ENCODE measurements around the gene IRAG1.

The IRAG1 gene

DNA sequence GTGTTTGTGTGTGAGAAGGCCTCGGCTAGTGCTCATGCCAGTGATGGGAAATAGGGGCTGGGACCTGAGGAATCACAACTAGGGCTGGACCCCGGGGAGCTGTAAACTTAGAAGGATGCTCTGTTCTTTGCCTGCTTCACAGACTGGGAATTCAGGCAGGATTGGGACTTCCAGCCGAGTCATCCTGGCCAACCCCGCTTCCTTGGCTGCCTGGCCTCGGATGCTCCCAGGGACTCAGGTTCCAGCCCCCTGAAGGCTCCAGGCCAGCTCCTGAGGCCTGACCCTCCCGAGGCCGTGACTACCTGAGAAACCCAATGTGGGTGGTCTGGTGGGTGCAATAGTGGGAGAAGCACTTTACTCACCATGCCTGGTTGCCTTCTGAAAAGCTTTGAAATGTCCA is 44.7 kb downstream of the IRAG1 start:
- DNase-seq (ENCODE audit: low read depth, low spot score) = no peak

GRCh38 chr11:10646681-10647355 is 46.7 kb downstream of the IRAG1 start:
- no peak for DNase-seq (ENCODE audit: low read depth, low spot score)

- DNase-seq (ENCODE audit: low read depth, low spot score) = no peak
These were observed 47.5 kb downstream of the IRAG1 start for GRCh38 chr11:10646005-10646404.

GRCh38 chr11:10645212-10645795 is 48.3 kb downstream of the IRAG1 start:
- no peak for DNase-seq (ENCODE audit: low read depth, low spot score)
